Right hindlimb (tissue), 1 donor: Measurements from ENCODE around the gene SLC28A1.
"Not testable (repeated sequence)": the region's sequence is repeated elsewhere in the genome, so short reads cannot be mapped to it uniquely, and the experiment has no call there.

Experiments used
- DNase-seq: peaks from one replicate; pipeline ENCODE4 v3.0.0-alpha.2; 2018

Gene SLC28A1

GRCh38 chr15:84862214-84862975 is 22.1 kb upstream of the SLC28A1 start:
- no peak for DNase-seq

- DNase-seq, result peak; percentile 53
Observed at GRCh38 chr15:84863565-84864443, 20.7 kb upstream of the SLC28A1 start.

GRCh38 chr15:84864444-84864795 is 20.0 kb upstream of the SLC28A1 start:
- no peak for DNase-seq

- no peak for DNase-seq
Observed at GRCh38 chr15:84865074-84865569, 19.3 kb upstream of the SLC28A1 start.

GRCh38 chr15:84868037-84868880 is 16.2 kb upstream of the SLC28A1 start:
- no peak for DNase-seq

- no peak for DNase-seq
Observed at GRCh38 chr15:84869510-84869909, 15.0 kb upstream of the SLC28A1 start.

GRCh38 chr15:84871428-84871985 is 13.0 kb upstream of the SLC28A1 start:
- DNase-seq, result no peak

- no peak for DNase-seq
Observed at GRCh38 chr15:84872009-84872910, 12.2 kb upstream of the SLC28A1 start.

GRCh38 chr15:84873997-84874396 is 10.5 kb upstream of the SLC28A1 start:
- no peak for DNase-seq

- no peak for DNase-seq
Observed at GRCh38 chr15:84874981-84875699, 9.3 kb upstream of the SLC28A1 start.

GRCh38 chr15:84876269-84876668 is 8.2 kb upstream of the SLC28A1 start:
- no peak for DNase-seq

GRCh38 chr15:84877701-84878100 is 6.8 kb upstream of the SLC28A1 start:
- not testable (repeated sequence) for DNase-seq

- peak; percentile 54 for DNase-seq
Observed at GRCh38 chr15:84878504-84878903, 6.0 kb upstream of the SLC28A1 start.

GRCh38 chr15:84879088-84879780 is 5.2 kb upstream of the SLC28A1 start:
- no peak for DNase-seq

- DNase-seq, result no peak
Observed at GRCh38 chr15:84880007-84880406, 4.5 kb upstream of the SLC28A1 start.

GRCh38 chr15:84880822-84881519 is 3.5 kb upstream of the SLC28A1 start:
- DNase-seq, result no peak

GRCh38 chr15:84881520-84881830 is 3.0 kb upstream of the SLC28A1 start:
- DNase-seq, result no peak

- DNase-seq, result no peak
Observed at GRCh38 chr15:84883466-84883865, 996 bp upstream of the SLC28A1 start.

GRCh38 chr15:84885801-84886200 is 1.3 kb downstream of the SLC28A1 start:
- no peak for DNase-seq
